ENCODE data around the gene SLC17A1.

Gene SLC17A1

DNA sequence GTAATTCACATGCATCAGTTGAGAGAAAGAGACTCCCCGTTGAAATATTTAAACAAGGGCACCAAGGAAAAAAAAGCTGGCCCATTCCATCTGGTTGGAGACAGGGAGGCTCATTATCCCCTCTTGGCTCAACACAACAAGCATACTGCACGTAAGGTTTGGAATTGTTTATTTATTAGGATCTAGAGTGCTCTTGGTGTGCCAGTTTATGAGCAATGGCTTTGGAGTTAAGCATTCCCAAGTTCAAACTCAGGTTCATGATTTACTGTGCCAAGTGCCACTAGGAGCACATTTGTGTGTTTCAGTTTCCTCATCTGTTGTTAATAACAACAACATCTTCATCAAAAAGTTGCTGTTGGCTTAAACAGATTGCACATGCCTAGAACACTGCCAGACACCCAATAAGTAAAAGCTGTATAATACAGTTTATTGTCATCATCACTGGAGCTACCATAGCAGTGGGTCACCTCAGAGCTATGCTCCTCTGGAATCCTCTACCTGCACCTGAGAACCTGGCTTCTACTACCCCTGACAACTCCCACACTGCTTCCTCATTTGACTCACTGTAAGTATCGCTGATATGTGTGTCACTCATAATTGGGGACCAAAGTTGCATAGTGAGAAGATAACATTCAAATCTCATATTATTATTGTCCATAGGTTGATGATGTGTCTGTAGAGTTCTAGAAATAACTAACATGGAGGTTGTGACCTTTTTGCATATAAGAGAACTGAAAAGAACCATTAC is 36.8 kb upstream of the SLC17A1 start:
- H3K27ac ChIP-seq (ENCODE audit: low read depth, low read length) = no peak overlapping the region
- no peaks in the 10 kb centered on the region for H3K79me2 ChIP-seq (ENCODE audit: control insufficient read depth, insufficient read depth, low read length, unreplicated experiment)
- H3K36me3 ChIP-seq (ENCODE audit: insufficient read depth, low read length) = no peaks in the 10 kb centered on the region
- H2AFZ ChIP-seq (ENCODE audit: low read length, unreplicated experiment) = no peak overlapping the region
- H3K27me3 ChIP-seq (ENCODE audit: insufficient read depth, low read length) = peaks cover 44% of the 10 kb centered on the region
- no peaks in the 10 kb centered on the region for H3K4me1 ChIP-seq (ENCODE audit: control insufficient read depth, insufficient read depth, low read length, unreplicated experiment)
- no peak overlapping the region for H3K4me3 ChIP-seq (ENCODE audit: low read depth, low read length)

DNA sequence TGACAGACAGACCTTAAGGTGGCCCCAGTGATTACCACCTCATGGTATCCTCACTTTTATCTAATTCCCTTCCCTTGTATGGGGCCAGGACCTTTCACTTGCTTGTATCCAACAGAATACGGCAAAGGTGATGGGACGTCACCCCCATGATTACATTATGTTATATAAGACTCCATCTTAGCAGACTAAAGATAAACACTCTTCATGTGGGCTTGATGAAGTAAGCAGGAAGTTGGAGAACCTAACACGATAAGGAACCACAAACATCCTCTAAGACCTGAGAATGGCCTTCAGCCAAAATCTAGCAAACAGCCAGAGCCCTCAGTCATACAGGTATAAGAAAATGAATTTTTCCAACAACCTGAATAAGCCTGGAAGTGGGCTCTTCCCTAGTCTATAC is 34.2 kb upstream of the SLC17A1 start:
- H3K36me3 ChIP-seq (ENCODE audit: insufficient read depth, low read length) = no peaks in the 10 kb centered on the region
- no peak overlapping the region for H3K4me3 ChIP-seq (ENCODE audit: low read depth, low read length)
- no peak overlapping the region for H3K27ac ChIP-seq (ENCODE audit: low read depth, low read length)
- no peak overlapping the region for H2AFZ ChIP-seq (ENCODE audit: low read length, unreplicated experiment)
- no peaks in the 10 kb centered on the region for H3K79me2 ChIP-seq (ENCODE audit: control insufficient read depth, insufficient read depth, low read length, unreplicated experiment)
- no peaks in the 10 kb centered on the region for H3K4me1 ChIP-seq (ENCODE audit: control insufficient read depth, insufficient read depth, low read length, unreplicated experiment)
- H3K27me3 ChIP-seq (ENCODE audit: insufficient read depth, low read length) = peaks cover 49% of the 10 kb centered on the region

DNA sequence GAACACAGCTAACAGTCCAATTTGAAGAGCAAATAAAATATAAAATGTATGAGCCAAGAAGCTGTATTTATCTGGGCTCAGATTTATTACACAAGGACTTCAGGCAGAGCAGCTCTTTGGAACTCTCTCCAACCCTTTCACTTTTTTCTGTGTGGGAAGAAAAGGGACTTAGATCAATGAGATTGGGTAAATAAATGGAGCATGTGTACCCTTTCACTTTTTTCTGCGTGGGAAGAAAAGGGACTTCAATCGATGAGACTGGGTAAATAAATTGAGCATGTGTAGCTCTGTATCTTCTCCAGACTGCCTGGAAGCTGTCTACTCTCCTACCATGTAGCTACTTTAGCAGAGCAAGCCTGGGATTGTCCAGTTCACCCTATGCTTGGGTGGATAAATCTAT is 31.5 kb upstream of the SLC17A1 start:
- no peaks in the 10 kb centered on the region for H3K36me3 ChIP-seq (ENCODE audit: insufficient read depth, low read length)
- no peak overlapping the region for H3K27ac ChIP-seq (ENCODE audit: low read depth, low read length)
- no peaks in the 10 kb centered on the region for H3K79me2 ChIP-seq (ENCODE audit: control insufficient read depth, insufficient read depth, low read length, unreplicated experiment)
- H3K4me1 ChIP-seq (ENCODE audit: control insufficient read depth, insufficient read depth, low read length, unreplicated experiment) = peaks cover 3% of the 10 kb centered on the region
- H3K27me3 ChIP-seq (ENCODE audit: insufficient read depth, low read length) = peaks cover 47% of the 10 kb centered on the region
- no peak overlapping the region for H3K4me3 ChIP-seq (ENCODE audit: low read depth, low read length)
- H2AFZ ChIP-seq (ENCODE audit: low read length, unreplicated experiment) = no peak overlapping the region

DNA sequence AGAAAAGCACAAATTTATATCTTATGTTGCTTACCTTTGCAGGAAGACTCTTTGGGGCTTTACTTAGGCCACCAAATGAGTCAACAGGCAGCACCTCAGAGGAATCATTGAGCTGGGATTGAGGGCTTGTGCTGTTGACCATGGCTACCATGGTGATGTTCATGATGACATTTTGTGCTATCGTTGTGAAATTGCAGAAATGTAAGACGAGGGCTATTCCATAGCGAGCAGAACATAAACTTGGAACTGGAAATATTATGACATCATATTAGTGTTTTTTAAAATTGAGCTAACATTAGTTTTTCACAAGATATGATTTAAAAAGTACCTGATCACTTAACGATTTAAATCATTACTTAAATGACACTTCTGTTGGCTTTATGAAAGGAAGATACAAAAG is 30.3 kb upstream of the SLC17A1 start:
- Histone ChIP-seq H3K79me2 (ENCODE audit: control insufficient read depth, insufficient read depth, low read length, unreplicated experiment) (no peaks in the 10 kb centered on the region), H3K36me3 (ENCODE audit: insufficient read depth, low read length) (no peaks in the 10 kb centered on the region), H3K4me1 (ENCODE audit: control insufficient read depth, insufficient read depth, low read length, unreplicated experiment) (peaks cover 12% of the 10 kb centered on the region), H3K27ac (ENCODE audit: low read depth, low read length) (no peak overlapping the region), H3K27me3 (ENCODE audit: insufficient read depth, low read length) (peaks cover 41% of the 10 kb centered on the region; the same call in 1 of the 2 replicates), H2AFZ (ENCODE audit: low read length, unreplicated experiment) (no peak overlapping the region), H3K4me3 (ENCODE audit: low read depth, low read length) (no peak overlapping the region)

DNA sequence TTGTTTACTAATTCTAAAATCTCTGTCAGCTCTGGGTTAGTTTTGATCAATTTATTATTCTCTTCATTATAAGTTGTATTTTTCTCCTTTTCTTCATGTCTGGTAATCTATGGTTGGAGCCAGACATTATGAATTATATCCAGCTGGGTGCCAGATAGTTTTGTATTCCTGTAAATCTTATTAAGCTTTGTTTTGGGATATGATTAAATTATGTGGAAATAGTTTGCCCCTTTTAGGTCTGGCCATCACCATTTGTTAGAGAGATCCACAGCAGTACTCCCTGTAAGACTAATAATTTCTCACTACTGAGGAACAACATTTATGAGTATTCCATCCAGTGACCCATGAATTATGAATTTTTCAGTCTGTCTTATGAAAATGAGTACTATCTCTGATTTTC is 20.9 kb upstream of the SLC17A1 start:
- Histone ChIP-seq H3K79me2 (ENCODE audit: control insufficient read depth, insufficient read depth, low read length, unreplicated experiment) (no peaks in the 10 kb centered on the region), H3K36me3 (ENCODE audit: insufficient read depth, low read length) (no peaks in the 10 kb centered on the region), H3K4me3 (ENCODE audit: low read depth, low read length) (no peak overlapping the region), H2AFZ (ENCODE audit: low read length, unreplicated experiment) (no peak overlapping the region), H3K27me3 (ENCODE audit: insufficient read depth, low read length) (peaks cover 22% of the 10 kb centered on the region; the same call in 1 of the 2 replicates), H3K4me1 (ENCODE audit: control insufficient read depth, insufficient read depth, low read length, unreplicated experiment) (peaks cover 4% of the 10 kb centered on the region), H3K27ac (ENCODE audit: low read depth, low read length) (no peak overlapping the region)

DNA sequence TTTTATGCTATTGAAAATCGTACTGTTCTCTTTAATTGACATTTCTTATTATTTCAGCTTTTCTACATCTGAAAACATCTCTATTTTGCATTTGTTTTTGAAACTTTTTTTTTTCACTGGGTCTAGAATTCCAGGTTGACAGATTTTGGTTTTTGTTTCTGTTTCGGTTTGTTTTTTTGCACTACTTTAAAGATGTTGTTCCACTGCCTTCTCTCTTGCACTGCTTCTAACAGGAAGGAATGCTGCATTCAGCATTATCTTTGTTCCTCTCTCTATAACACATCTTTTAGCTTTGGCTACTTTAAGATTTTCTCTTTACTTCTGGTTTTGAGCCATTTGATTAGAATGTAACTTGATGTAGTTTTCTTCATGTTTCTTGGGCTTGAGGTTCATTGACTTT is 20.1 kb upstream of the SLC17A1 start:
- peaks cover 26% of the 10 kb centered on the region; the same call in 1 of the 2 replicates for H3K27me3 ChIP-seq (ENCODE audit: insufficient read depth, low read length)
- no peak overlapping the region for H2AFZ ChIP-seq (ENCODE audit: low read length, unreplicated experiment)
- H3K27ac ChIP-seq (ENCODE audit: low read depth, low read length) = no peak overlapping the region
- H3K4me1 ChIP-seq (ENCODE audit: control insufficient read depth, insufficient read depth, low read length, unreplicated experiment) = no peaks in the 10 kb centered on the region
- no peak overlapping the region for H3K4me3 ChIP-seq (ENCODE audit: low read depth, low read length)
- no peaks in the 10 kb centered on the region for H3K36me3 ChIP-seq (ENCODE audit: insufficient read depth, low read length)
- H3K79me2 ChIP-seq (ENCODE audit: control insufficient read depth, insufficient read depth, low read length, unreplicated experiment) = no peaks in the 10 kb centered on the region

DNA sequence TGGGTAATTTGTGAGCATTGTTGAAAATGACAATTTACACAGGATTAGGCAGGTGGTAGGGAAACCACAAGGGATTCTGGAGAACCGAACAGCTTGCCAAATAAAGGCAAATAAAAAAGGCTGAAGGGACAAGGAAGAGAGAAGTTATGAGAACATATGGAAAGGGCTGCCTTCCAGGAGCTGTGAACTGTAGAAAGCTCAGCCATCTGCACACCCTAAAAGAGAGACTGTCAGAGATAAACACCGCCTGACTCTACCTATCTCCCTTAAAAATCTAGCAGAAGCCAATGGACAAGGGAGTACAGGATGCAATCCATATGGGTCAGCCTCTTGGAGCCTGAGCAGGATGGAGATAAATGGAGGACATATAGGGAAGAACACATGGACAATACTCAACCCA is 12.7 kb upstream of the SLC17A1 start:
- no peak overlapping the region for H3K27ac ChIP-seq (ENCODE audit: low read depth, low read length)
- no peaks in the 10 kb centered on the region for H3K4me1 ChIP-seq (ENCODE audit: control insufficient read depth, insufficient read depth, low read length, unreplicated experiment)
- no peak overlapping the region for H3K4me3 ChIP-seq (ENCODE audit: low read depth, low read length)
- no peak overlapping the region for H2AFZ ChIP-seq (ENCODE audit: low read length, unreplicated experiment)
- H3K36me3 ChIP-seq (ENCODE audit: insufficient read depth, low read length) = no peaks in the 10 kb centered on the region
- H3K27me3 ChIP-seq (ENCODE audit: insufficient read depth, low read length) = peaks cover 82% of the 10 kb centered on the region
- no peaks in the 10 kb centered on the region for H3K79me2 ChIP-seq (ENCODE audit: control insufficient read depth, insufficient read depth, low read length, unreplicated experiment)

DNA sequence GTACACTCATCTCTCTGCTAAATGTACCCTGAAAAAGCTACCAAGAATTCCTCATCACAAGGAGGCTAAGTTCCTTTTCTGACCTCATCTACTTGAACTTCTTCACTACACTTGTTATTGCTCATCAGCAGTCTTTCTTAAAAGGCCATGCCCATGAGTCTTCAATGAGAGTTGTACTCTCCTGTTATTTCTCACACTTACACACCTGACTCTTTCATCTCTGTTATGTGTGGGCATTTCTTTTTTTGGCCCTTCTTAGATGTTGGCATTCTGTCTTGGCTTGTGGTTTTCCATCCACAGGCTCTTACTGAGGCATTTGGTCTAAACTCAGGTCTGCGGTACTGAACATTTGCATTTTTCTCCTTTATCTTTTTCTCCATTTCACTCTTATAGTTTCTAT is 10.7 kb upstream of the SLC17A1 start:
- peaks cover 87% of the 10 kb centered on the region for H3K27me3 ChIP-seq (ENCODE audit: insufficient read depth, low read length)
- H3K79me2 ChIP-seq (ENCODE audit: control insufficient read depth, insufficient read depth, low read length, unreplicated experiment) = no peaks in the 10 kb centered on the region
- H3K36me3 ChIP-seq (ENCODE audit: insufficient read depth, low read length) = no peaks in the 10 kb centered on the region
- no peak overlapping the region for H3K4me3 ChIP-seq (ENCODE audit: low read depth, low read length)
- no peaks in the 10 kb centered on the region for H3K4me1 ChIP-seq (ENCODE audit: control insufficient read depth, insufficient read depth, low read length, unreplicated experiment)
- no peak overlapping the region for H3K27ac ChIP-seq (ENCODE audit: low read depth, low read length)
- no peak overlapping the region for H2AFZ ChIP-seq (ENCODE audit: low read length, unreplicated experiment)

DNA sequence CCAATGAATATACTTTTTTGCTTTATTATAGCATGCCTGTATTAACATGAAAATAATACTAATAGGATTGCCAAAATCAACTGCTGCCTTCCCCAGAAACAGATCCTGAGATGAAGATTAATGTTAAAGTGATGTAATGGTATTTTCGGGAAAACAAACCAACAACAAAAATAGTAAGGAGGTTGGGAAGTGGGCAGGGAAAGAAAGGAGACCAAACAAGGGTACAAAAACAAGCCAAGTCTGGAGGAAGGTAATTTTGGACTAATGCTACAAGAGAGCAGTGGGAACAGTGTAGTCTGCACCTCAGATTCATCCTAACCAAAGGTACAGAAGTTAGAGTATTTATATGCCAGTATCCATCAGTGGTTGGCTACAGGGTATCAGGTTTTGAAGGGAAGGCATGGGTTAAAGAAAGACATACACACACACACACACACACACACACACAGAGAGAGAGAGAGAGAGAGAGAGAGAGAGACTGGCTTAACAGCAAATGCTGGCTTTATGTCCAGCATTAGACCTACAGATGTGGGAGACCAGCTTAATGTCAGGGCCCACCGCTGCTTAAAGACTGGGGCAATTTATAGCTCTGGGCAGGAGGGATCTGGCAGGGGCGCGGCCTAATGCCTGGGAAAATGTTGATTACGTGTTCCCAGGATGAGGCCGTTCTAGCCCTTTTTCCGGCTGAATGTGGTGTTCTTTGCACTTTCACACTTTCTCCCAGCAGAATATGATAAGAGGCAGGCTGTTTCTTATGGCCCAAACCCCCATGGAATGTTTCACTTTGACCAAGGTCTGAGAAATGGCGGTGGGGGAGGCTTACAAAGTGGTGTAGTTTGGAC is 3.8 kb upstream of the SLC17A1 start:
- Histone ChIP-seq H3K36me3 (ENCODE audit: insufficient read depth, low read length) (no peaks in the 10 kb centered on the region), H3K27me3 (ENCODE audit: insufficient read depth, low read length) (peaks cover 83% of the 10 kb centered on the region), H2AFZ (ENCODE audit: low read length, unreplicated experiment) (no peak overlapping the region), H3K79me2 (ENCODE audit: control insufficient read depth, insufficient read depth, low read length, unreplicated experiment) (no peaks in the 10 kb centered on the region), H3K4me1 (ENCODE audit: control insufficient read depth, insufficient read depth, low read length, unreplicated experiment) (no peaks in the 10 kb centered on the region), H3K4me3 (ENCODE audit: low read depth, low read length) (no peak overlapping the region), H3K27ac (ENCODE audit: low read depth, low read length) (no peak overlapping the region)

DNA sequence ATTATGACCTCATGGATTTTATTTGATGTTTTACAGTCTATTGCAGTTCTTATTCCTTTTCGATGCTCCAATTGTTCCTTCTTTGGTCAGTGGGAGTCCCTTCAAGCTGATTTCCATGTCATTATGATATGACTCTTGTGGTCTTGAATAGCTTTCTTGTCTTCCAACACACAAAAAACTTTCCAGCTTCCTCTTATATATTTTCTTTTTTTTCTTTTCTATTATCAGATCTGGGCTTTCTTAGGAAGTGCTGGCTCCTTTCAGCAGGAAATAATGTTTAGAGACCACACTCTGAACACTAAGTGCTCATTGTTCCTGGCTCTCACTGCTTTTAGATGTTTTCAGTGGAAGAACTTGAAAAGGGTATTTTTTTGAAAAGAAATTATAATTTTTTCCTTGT is 3.1 kb upstream of the SLC17A1 start:
- Histone ChIP-seq H3K27me3 (ENCODE audit: insufficient read depth, low read length) (peaks cover 83% of the 10 kb centered on the region), H3K4me3 (ENCODE audit: low read depth, low read length) (no peak overlapping the region), H3K79me2 (ENCODE audit: control insufficient read depth, insufficient read depth, low read length, unreplicated experiment) (no peaks in the 10 kb centered on the region), H3K27ac (ENCODE audit: low read depth, low read length) (no peak overlapping the region), H3K4me1 (ENCODE audit: control insufficient read depth, insufficient read depth, low read length, unreplicated experiment) (no peaks in the 10 kb centered on the region), H3K36me3 (ENCODE audit: insufficient read depth, low read length) (no peaks in the 10 kb centered on the region), H2AFZ (ENCODE audit: low read length, unreplicated experiment) (no peak overlapping the region)

DNA sequence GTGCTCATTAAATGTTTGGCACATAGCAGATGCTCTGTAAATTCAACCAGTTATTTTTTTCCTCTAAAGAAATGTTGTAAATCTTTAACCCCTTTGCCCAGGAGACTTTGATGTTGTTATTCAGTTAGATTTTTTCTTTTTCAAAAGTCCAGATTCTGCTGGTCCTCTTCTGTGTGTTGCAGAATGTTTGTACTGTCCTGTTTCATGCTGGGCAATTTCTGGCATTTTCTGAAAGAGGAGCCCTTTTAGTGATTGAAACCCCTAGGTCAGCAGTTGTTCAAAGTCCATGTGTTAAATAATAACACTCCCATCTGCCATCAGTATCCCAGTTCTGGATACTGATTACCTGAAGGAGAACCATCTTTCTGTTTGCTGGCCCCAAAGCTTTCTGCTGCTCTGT is 1.3 kb upstream of the SLC17A1 start:
- no peaks in the 10 kb centered on the region for H3K36me3 ChIP-seq (ENCODE audit: insufficient read depth, low read length)
- H3K27me3 ChIP-seq (ENCODE audit: insufficient read depth, low read length) = peaks cover 77% of the 10 kb centered on the region
- no peak overlapping the region for H2AFZ ChIP-seq (ENCODE audit: low read length, unreplicated experiment)

More for the DNA sequence above, 1.3 kb upstream of the SLC17A1 start:
- H3K79me2 ChIP-seq (ENCODE audit: control insufficient read depth, insufficient read depth, low read length, unreplicated experiment) = no peaks in the 10 kb centered on the region
- no peak overlapping the region for H3K4me3 ChIP-seq (ENCODE audit: low read depth, low read length)
- H3K4me1 ChIP-seq (ENCODE audit: control insufficient read depth, insufficient read depth, low read length, unreplicated experiment) = no peaks in the 10 kb centered on the region
- no peak overlapping the region for H3K27ac ChIP-seq (ENCODE audit: low read depth, low read length)

Data from ACC112 (cell line).